Spleen (tissue), 7 donors: ENCODE results near the gene NRXN2.

ENCODE experiments used
- POLR2A ChIP-seq, 3 donors: fragments of 450-650 bp; IDR thresholded peaks; one replicate each; pipeline ENCODE4 v1.5.1; 2017; ENCODE audit warnings: antibody characterized with exemption in 3 of 3, mild to moderate bottlenecking in 1 of 3
- TF ChIP-seq, protein P1 (sequence below), 11 experiments: fragments of 200-600 bp in 7 of 11; fragments of 450-650 bp in 4 of 11; sonication (generic) in 4 of 11; IDR thresholded peaks in 8 of 11; conservative IDR thresholded peaks in 3 of 11; 1 replicate in 7 of 11; 2 replicates in 4 of 11; pipeline versions ENCODE4 v1.4.0 to v1.8.0; 2016 to 2021; ENCODE audit warnings: antibody characterized with exemption in 11 of 11, inconsistent platforms in 4 of 11, mild to moderate bottlenecking in 1 of 11
- donor health status: DM: no; HTN: no; CAD: no; lungs with moderate emphysema.
- donor health status: DM: no; HTN: no; CAD: no.
- donor health status: DM: no; HTN: no; CAD: no.

DNA sequence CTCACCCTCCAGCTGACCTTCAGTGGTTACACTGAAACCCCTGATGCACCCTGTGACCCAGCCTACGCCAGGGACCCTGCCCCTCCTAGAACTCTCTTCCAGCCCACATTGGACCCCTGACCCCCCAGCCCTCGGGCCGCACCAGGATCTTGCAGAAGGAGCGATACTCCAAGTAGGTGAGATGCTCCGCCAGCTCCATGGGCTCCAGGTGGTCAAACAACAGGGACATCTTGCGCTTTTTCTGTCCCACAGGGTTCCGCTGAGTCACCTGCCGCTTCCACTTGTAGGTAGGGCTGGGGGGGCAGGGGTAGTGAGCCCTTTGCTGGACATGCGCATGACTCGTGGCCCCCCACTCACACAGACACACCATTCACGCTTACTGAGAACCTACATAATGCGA is 16.9 kb upstream of the NRXN2 start:
- TF ChIP-seq, protein P1, sequence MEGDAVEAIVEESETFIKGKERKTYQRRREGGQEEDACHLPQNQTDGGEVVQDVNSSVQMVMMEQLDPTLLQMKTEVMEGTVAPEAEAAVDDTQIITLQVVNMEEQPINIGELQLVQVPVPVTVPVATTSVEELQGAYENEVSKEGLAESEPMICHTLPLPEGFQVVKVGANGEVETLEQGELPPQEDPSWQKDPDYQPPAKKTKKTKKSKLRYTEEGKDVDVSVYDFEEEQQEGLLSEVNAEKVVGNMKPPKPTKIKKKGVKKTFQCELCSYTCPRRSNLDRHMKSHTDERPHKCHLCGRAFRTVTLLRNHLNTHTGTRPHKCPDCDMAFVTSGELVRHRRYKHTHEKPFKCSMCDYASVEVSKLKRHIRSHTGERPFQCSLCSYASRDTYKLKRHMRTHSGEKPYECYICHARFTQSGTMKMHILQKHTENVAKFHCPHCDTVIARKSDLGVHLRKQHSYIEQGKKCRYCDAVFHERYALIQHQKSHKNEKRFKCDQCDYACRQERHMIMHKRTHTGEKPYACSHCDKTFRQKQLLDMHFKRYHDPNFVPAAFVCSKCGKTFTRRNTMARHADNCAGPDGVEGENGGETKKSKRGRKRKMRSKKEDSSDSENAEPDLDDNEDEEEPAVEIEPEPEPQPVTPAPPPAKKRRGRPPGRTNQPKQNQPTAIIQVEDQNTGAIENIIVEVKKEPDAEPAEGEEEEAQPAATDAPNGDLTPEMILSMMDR (IDR thresholded peaks at IDR 0.05 in 8 of 11, conservative IDR thresholded peaks at IDR 0.05 in 3 of 11), result no peak
- TF ChIP-seq POLR2A (IDR thresholded peaks at IDR 0.05), result no peak
